IPS DF 19.7 (cell line): ENCODE data around the gene GRID2.
"Not testable (repeated sequence)": the region's sequence is repeated elsewhere in the genome, so short reads cannot be mapped to it uniquely, and the experiment has no call there.

Source experiments
- DNase-seq: peaks from one replicate; pipeline ENCODE4 v3.0.0-alpha.2; 2013; ENCODE audit warnings: low read depth, low spot score

GRID2 gene

DNA sequence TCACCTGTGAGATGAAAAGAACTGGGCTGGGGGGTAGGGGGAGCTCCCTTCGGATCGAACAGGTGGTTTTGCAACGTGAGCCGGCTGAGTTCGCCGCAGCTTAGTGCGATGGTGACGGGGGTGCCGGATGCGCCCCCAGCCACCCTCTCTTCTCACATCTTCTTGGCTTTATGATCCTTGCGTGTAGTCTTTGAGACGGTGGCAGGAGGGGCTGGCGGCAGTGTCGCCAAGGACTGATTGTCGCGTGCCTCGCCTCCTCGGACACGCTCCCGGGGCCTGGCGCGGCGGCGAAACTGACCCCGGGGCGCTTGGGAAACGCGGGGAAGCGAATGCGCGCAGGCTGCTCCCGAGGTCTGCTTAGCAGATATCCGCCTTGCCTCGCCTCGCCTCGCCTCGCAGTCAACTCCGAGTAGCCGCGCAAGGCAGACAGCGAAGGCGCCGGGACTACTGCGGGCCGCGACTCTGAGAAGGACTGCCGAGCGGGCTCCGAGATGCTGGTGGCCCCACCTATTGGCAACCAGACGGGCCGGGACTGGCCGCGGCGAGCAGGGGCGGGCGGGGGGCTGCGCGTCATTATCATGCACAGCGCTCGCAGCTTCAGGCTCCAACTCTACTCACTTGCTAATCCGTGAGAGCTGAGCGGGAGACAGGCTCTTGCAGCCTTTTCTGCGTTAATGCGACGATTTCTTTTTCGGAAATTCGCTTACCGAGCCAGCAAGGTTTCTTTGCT lies 1.5 kb downstream of the GRID2 start:
- DNase-seq, result peak; percentile 80

DNA sequence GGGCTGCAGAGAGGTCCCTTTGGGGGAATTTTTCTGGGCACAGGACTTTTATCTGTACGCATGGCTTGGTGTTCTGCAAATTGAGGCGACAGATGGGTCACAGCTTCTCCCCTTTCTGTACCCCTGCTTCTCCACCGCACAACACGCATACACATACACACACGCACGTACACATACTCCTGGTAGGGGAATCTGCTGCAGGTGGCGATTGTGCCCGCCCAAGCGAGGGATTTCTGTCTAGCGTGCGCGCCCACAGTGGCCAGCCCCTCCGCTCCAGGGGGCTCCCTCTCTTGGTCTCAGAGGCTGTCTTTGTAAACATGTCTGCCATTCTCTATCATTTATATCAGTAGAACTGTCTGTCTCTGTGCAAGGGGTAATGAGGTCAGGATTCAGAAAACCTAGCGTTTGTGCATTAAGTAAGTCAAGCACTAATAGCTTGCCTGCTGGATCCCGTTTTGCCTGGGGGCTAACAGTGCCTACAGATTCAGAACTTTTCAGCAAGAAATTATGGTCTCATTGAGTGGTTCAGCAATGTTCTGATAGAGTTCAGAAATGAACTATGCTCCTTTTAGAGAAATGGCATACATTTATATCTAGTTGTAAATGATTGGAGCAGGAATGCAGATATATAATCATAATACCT lies 2.2 kb downstream of the GRID2 start:
- DNase-seq, result no peak

DNA sequence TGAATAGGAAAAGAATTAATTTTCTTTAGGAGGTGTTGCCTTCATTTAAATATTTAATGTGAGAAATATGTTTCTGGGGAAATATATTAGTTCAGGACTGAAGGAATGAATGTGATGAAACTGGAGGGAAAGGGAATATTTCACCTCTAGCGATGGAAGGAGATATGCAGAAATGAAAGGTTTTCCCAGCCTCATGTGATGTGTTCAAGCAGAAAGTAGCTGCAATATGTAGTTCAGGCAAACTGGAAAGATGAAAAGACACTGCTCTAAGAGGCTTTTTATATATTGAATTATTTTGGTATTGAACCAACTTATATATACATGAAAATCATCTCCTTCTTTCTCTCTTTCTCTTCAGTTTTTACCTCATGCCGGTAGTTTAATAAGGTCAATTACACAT lies 3.4 kb downstream of the GRID2 start:
- no peak for DNase-seq

DNA sequence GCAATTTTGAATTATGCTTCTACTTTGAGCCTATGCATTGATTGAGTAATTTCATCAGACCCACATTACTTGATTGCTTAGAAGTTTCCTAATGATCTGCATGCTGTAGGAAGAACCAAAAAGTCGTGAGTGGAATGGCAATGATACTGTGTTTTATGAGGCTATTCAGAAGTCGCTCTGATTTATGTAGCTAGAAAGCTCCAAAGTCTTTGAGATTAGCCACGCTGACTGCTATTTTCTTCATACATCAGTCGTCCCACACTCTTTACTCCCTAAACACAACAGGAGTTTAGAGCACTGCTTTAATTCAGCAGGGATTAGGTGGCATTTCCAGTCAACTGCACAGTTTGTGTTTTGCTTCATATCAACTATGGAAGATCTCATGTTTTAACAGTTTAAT lies 4.1 kb downstream of the GRID2 start:
- no peak for DNase-seq

DNA sequence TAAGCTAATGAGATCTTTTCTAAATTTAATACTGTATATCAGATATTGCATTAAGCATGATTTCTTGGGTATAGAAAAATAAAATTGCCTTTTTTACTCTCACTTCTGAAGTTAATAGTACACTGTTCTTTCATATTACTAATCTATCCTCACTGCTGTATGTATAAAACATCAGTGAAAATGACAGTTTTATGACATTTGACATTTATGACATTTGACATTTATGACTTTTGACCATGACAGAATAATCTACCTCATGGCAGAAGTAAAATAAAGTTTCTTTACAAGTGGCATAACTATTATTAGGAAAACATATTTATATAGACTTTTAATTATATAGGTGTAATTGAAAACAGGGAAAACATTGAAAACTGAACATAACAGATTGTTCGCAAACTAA lies 13.3 kb downstream of the GRID2 start:
- DNase-seq, result no peak

DNA sequence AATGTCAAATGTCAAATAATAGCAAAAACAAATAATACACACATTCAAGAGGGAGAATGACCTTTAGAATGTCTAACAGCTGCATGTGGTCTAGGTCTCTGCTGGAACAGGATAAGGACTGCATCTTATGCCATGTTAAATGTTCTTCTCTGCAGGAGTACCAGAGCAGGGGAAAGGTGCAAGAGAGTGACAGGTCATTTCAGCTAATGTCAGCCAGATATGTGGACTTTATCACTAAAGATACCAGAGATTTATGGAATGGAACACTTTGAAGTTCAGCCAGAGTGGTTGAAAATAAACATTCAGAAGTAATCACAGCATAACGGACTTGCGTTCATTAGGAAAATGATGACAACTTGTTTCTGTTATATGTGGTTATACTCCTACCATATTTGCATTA lies 24.3 kb downstream of the GRID2 start:
- DNase-seq, result no peak

DNA sequence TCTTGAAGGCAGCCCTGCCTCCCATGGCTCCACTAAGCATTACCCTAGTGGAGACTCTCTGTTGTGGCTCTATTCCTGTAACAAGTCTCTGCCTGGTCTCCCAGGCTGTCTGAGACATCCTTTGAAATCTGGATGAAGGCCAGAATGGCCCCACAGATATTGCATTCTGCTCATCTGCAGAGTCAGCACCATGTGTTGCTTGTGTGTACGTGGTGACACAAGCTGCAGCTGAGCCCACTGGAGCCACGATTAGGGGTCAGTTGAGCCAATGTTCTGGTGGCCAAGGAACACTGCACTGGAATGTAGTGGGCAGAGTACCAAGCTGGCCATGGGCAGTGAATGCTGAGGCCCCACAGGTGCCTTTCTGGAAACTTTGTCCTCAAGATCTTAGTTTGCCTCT lies 29.2 kb downstream of the GRID2 start:
- no peak for DNase-seq

DNA sequence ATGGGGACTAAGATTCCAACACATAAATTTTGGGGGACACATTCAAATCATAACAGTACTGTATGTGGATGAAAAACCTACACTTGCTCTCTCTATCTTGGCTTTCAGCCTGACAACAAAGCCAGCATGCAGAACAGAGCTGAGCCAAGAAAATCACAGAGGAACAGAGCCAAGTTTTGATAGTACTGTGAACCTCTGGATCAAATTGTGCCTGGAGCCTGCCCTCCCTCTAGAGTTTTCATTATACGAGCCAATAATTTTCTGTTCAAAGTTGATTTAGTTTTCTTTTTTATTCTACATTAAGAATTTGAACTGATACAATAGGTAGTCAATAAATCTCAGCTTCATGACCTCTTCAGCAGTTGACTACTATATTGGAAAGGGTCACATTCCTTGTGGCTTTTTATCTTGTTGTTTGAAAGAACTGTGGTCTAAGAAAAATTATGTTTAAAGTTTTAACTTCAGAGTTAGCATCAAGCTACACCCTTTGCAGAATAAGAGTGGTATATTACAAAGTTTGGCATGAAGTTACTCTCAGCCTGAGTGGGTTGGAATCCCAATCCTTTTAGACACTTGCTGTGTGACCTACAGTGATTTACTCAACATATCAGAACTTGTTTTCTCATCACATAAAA lies 31.1 kb downstream of the GRID2 start:
- no peak for DNase-seq

DNA sequence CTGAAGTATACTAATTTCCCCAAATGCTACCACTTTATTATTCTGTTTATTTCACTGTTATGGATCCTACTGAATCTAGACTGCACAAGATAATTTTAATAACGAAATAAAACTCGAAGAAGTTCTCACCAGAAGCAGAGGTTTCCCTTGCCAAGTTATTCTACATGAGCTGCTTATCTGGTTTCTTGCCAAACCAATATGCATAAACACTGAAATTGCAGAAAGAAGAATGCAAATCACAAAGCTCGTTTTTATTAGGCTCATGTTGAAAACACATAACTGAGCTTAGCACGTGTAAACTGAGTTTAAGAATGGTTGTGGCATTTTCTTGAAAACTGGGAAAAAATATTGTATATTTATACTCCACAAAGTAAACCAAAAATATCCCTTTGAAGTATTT lies 35.9 kb downstream of the GRID2 start:
- DNase-seq, result no peak

DNA sequence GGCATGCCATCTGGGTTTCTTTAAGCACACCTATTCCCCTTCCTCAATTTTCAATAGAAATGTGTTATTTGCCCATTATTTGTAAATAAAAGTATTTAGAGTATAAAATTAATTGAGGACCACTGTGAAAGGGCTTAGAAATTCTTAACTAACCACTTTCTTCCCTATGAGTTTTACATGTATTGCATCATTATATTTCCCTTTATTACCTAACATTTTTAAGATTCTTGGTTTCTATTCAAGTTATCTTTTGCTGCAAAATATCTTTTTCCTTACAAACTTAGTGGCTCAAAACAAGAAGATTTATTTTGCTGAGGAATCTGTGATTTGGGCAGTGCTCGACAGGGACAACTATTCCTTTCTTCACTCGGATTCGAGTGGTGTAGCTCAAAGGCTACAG lies 40.5 kb downstream of the GRID2 start:
- DNase-seq, result no peak

DNA sequence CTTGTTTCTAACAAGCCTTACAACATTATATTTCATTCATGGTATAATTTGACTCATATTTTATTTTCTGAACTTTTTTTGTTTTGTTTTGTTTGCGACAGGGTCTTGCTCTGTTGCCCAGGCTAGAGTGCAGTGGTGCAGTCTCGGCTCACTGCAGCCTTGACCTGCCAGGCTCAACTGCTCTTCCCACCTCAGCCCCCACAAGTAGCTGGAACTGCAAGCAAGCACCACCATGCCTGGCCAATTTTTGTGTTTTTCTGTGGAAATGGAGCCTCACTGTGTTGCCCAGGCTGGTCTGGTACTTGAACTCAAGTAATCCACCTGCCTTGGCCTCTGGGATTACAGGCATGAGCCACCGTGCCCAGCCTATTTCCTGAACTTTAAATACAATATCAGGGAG lies 42.5 kb downstream of the GRID2 start:
- DNase-seq, result no peak

DNA sequence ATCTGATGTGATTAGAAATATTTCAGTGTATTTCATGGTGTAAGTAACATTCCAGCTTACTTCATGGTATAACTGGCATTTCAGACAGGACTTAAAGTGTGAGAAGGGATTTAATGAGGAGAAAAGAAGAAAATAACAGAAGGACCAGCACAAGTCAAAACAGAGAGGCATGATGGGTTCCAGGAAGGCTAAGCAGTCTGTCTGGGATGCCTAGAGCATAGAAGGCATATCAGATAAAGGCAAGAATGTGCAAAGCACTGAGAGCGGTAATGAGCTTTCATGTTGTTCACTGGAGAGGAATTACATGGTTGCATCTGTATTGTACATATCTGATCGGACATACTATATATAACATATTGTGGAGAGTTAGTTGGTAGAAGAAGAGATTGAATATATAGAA lies 54.2 kb downstream of the GRID2 start:
- no peak for DNase-seq

DNA sequence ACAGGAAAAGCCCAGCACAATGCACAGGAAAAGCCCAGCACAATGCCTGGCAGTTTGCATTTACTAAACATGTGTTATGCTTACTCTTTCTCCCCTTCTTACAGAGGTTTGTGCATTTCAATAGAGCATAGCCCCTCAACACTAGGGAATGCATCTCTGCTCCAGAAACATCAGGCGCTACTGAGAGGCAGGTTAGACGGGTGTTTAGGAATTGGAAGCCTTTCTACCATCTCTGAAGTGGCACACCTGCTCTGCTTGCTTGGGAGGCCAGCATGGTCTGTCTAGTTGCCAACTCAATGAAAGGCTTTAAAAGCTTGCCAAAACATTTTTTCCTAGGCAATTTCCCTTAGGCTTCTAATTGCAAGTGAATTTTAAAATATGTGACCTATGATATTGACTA lies 55.7 kb downstream of the GRID2 start:
- DNase-seq, result no peak

DNA sequence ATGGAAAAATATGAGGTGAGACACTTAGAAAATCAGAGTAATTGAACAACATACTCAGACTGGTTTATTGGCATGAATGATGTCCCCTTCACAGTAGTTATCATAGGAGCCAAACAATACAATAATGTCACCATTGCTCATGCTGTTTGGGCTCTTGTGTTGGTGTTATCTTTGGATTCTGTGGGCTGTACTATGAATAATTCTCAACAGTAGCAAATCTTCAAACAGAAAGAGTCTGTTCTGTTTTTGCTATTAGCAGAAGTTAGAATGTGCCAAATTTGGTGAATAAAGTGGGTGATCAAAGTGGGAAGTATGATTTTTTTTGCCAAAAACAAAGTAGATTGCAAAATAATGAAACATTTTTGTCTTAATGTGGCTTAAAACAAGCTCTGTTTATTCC lies 58.3 kb downstream of the GRID2 start:
- no peak for DNase-seq

DNA sequence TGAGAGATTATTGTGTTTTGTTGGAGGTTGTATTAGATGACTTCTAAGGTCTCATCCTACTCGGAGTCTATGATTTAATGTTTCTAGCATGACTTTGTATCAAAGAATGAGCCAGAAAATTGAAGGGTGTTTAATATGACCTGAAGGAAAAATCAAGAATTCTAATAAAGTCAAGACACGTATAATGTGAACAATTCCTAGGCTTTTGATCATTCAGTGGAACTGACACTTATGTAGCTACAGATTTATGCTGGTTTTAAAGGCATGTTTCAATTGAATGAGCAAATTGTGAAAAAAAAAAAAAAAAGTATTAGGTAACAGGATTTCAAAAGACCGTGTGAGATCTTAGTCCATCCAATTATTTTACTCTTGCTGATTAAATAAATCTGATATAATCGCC lies 64.9 kb downstream of the GRID2 start:
- no peak for DNase-seq

DNA sequence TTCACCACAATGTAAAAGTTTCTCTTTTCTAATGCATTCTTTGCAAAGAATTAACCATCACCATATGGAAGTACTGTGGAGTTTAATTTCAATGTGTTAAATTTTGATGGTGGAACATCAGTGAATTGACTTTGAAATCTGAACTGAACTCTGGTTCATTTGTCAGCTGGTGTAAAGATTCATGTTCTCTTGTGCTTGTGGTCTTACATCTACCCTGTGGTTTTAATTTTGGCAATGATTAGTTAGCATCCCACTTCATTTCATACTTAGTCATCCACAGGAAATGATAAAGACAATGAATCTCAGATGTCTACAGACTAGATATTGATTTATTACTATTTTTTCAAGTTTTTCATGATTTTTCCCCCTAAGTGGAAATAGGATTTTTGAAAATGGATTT lies 77.8 kb downstream of the GRID2 start:
- DNase-seq, result no peak

DNA sequence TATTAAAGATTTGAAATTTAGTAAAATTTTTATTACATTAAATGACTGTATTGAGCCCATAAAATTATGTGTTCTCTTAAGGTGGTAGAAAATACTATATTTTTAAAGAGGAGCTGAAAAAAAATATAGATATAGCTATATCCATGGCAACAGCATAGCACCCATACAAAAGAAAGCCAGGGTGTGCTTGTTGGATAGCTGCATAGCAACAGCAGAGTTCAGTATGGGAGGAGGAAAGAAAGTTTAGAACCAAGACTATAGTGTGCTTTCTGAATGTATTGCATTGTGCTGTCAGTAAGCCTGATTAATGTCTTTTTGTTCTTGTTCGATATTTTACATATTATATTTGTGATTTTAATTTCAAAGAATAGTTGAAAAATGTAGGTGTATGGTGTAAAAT lies 78.4 kb downstream of the GRID2 start:
- DNase-seq, result no peak

DNA sequence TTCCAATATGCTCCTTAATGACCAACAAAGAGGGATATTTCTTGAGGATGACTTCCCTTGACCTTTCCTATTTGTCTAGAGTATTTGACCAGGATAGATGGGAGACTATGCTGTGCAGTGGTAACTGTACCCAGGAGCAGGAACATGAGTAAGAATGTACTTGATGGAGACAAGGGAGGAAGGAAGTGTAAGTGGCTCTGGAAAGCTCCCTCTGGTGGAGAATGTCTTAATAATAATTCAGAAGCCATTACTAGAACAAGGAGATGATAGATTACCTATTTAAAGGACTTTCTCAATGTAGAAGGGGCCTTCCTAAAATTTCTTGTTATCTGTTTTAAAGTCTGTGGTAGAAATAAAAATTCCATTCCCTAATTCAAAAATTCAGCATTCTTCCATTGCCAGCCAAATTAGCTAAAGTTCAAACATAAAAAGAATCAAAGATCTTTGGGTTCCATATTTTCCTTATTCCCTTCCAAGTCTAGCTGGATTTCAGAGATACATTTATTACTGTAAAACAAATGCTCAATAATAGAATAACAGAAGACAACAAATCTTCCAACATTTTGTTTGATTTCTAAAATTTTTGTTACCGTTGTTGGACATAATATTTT lies 83.8 kb downstream of the GRID2 start:
- peak; percentile 50 for DNase-seq

DNA sequence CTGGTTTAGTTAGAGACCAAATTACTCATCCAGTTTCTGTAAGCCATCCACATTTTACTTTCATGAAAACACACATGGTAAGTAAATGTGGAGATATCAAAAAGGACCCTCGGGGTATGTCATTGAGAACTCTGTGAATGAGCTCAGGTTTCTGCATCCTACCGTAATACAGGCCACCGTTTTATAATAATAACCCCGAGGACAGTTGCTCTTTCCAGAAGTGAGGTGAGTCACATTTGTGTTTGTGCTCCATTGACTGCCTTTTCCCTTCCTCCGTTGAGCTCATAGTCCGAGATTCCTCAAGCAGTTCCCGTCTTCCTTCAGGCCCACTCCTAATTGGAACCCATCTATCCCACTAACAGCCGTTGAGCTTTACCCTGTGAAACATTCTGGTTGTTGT lies 95.3 kb downstream of the GRID2 start:
- no peak for DNase-seq

DNA sequence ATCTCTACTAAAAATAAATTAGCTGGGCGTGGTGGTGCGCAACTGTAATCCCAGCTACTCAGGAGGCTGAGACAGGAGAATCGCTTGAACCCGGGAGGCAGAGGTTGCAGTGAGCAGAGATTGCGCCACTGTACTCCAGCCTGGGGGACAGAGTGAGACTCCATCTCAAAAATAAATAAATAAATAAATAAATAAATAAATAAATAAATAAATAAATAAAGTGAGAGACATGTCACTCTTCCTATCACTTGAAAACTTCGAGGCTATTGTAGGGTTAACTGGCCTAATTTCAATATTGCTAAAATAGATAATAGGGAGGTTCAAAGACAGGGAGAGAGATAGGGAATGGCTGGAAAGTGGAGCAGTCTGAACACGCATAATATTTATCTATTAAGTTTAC lies 99.8 kb downstream of the GRID2 start:
- not testable (repeated sequence) for DNase-seq

DNA sequence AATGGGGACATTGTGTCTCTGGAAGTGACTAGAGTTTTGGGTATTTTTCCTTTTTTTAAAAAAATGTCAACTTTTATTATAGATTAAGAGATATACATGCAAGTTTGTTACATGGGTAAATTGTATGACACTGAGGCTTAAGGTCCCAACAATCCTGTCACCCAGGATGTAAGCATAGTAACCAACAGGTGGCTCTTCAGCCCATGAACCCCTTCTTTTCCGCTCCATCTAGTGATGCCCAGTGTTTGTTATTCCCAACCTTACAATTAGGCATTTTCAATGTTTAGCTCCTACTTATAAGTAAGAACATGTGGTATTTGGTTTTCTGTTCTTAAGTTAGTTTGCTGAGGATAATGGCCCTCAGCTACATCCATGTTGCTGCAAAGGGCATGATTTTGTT lies 102.7 kb downstream of the GRID2 start:
- DNase-seq, result no peak

DNA sequence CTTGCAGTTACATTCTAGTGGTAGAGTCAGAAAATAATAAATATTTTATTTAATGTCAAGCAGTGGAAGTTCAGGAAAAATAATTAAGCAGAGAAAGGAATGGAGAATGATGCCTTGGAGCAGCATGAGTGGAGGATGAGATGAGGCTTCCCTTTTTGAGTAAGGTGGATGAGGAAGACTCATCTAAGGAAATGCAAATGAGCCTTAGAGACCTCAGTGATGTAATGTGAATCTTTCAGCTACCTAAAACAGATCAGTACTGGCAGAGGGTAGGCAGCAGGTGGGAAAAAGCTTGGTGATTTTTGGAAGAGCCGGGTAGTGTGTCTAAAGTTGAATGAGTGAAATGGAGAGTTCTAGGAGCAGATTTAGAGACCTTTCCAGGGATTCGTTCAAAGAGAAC lies 118.2 kb downstream of the GRID2 start:
- DNase-seq, result no peak

DNA sequence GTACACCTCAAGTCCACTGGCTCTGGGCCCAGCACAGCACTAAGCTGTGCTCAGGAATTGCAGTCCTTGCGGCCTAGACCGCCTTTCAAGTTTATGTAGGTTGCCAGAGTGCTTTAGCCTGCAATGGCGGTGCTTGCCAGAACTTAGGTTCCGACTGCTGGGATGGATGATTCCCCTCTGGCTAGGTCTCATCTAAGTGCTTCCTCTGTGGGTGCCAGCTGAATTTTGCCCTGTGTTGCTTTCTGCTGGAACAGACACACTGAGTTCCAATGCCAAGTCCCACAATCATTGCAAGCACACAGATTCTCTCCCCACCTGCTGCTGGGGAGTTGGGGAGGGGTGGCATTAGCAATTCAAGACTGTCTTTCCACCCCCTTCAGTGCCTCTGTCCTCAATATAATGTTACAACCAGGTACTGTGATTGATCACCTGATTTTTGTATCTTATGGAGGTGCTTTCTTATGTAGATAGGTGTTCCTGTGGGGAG lies 129.5 kb downstream of the GRID2 start:
- peak; percentile 80 for DNase-seq
